GM23338 (cell line): ENCODE data around the gene FGF5. TPM values are rescaled to one million over a fixed set of nuclear protein-coding genes. Genes with fewer than 3 reads are reported as not detected.

Source experiments
- ATAC-seq: fragments of 200-7000 bp; cut with Tn5 transposase; 3 replicates; pipeline ENCODE4 v1.9.1; 2020
- DNase-seq: peaks from one replicate; pipeline ENCODE4 v3.0.0-alpha.2; 2015; ENCODE audit warnings: low spot score
- H2AFZ ChIP-seq: fragments of 200-600 bp; sonication (generic); 2 replicates; pipeline ENCODE4 v1.8.0; 2016; ENCODE audit warnings: antibody characterized with exemption, mild to moderate bottlenecking, moderate library complexity
- H3F3A ChIP-seq: fragments of 200-600 bp; sonication (generic); replicated peaks from 2 replicates; pipeline ENCODE4 v1.8.0; 2017; ENCODE audit warnings: antibody characterized with exemption, mixed run types, low read depth
- H3K27ac ChIP-seq: fragments of 200-600 bp; sonication (generic); 2 replicates; pipeline ENCODE4 v1.6.1; 2016; ENCODE audit warnings: low read depth
- H3K27me3 ChIP-seq: fragments of 200-600 bp; sonication (generic); 2 replicates; pipeline ENCODE4 v1.8.0; 2016; ENCODE audit warnings: mild to moderate bottlenecking, mixed run types, moderate library complexity; ENCODE audit not compliant: insufficient read depth
- H3K36me3 ChIP-seq: fragments of 200-600 bp; sonication (generic); 2 replicates; pipeline ENCODE4 v1.8.0; 2016; ENCODE audit warnings: mild to moderate bottlenecking; ENCODE audit not compliant: insufficient read depth
- H3K4me1 ChIP-seq: fragments of 200-600 bp; sonication (generic); 2 replicates; pipeline ENCODE4 v1.8.0; 2016; ENCODE audit warnings: mild to moderate bottlenecking, moderate library complexity; ENCODE audit not compliant: insufficient read depth
- H3K4me2 ChIP-seq: fragments of 200-600 bp; sonication (generic); 2 replicates; pipeline ENCODE4 v1.7.1; 2017; ENCODE audit warnings: mixed run types
- H3K4me3 ChIP-seq: fragments of 200-600 bp; sonication (generic); 2 replicates; pipeline ENCODE4 v1.6.1; 2016; ENCODE audit warnings: mixed run types
- H3K79me2 ChIP-seq: fragments of 200-600 bp; sonication (generic); replicated peaks from 2 replicates; pipeline ENCODE4 v1.8.0; 2017; ENCODE audit warnings: mild to moderate bottlenecking; ENCODE audit not compliant: insufficient read depth
- H3K9me2 ChIP-seq: fragments of 200-600 bp; sonication (generic); 2 replicates; pipeline ENCODE4 v1.8.0; 2017; ENCODE audit not compliant: insufficient read depth
- H4K20me1 ChIP-seq: fragments of 200-600 bp; sonication (generic); replicated peaks from 2 replicates; pipeline ENCODE4 v1.8.0; 2017; ENCODE audit warnings: mild to moderate bottlenecking; ENCODE audit not compliant: insufficient read depth
- H3K27ac Mint-ChIP-seq: 2 replicates; pipeline ENCODE4 v1.8.0; 2020; ENCODE audit warnings: inconsistent platforms, mild to moderate bottlenecking, moderate library complexity, mixed read lengths
- H3K27me3 Mint-ChIP-seq: 3 replicates; pipeline ENCODE4 v1.8.0; 2022; ENCODE audit warnings: low read depth, mild to moderate bottlenecking, moderate library complexity, mixed read lengths, inconsistent platforms; ENCODE audit not compliant: insufficient read depth, poor library complexity
- H3K36me3 Mint-ChIP-seq: 3 replicates; pipeline ENCODE4 v1.8.0; 2021; ENCODE audit warnings: low read depth, mild to moderate bottlenecking, inconsistent platforms, moderate library complexity, mixed read lengths
- H3K4me1 Mint-ChIP-seq: 3 replicates; pipeline ENCODE4 v1.8.0; 2020; ENCODE audit warnings: mild to moderate bottlenecking, inconsistent platforms, mixed read lengths
- H3K4me3 Mint-ChIP-seq: 3 replicates; pipeline ENCODE4 v1.8.0; 2021; ENCODE audit warnings: moderate library complexity, mild to moderate bottlenecking, inconsistent platforms, mixed read lengths
- H3K9me3 Mint-ChIP-seq: 3 replicates; pipeline ENCODE4 v1.8.0; 2020; ENCODE audit warnings: moderate library complexity, mild to moderate bottlenecking, inconsistent platforms, mixed read lengths
- CTCF ChIP-seq, 2 experiments: fragments of 200-600 bp in 1 of 2; sonication (generic) in 1 of 2; conservative IDR thresholded peaks; 2 replicates each; pipeline versions ENCODE4 v1.5.1 to v1.6.1; 2016 to 2017; ENCODE audit warnings: antibody characterized with exemption in 2 of 2, low read depth in 2 of 2, mild to moderate bottlenecking in 2 of 2, moderate library complexity in 1 of 2
- ETS1 ChIP-seq: IDR thresholded peaks from 2 replicates; pipeline ENCODE4 v1.6.1; 2016; ENCODE audit warnings: antibody characterized with exemption
- EZH2 ChIP-seq: fragments of 200-600 bp; sonication (generic); IDR thresholded peaks from one replicate; pipeline ENCODE4 v1.8.0; 2017; ENCODE audit warnings: antibody characterized with exemption, mild to moderate bottlenecking, low read depth; ENCODE audit not compliant: unreplicated experiment
- JUNB ChIP-seq: IDR thresholded peaks from one replicate; pipeline ENCODE4 v1.6.1; 2016; ENCODE audit warnings: antibody characterized with exemption; ENCODE audit not compliant: unreplicated experiment
- NANOG ChIP-seq: IDR thresholded peaks from 2 replicates; pipeline ENCODE4 v1.6.1; 2016; ENCODE audit warnings: antibody characterized with exemption, borderline replicate concordance
- REST ChIP-seq: IDR thresholded peaks from one replicate; pipeline ENCODE4 v1.6.1; 2018; ENCODE audit warnings: antibody characterized with exemption; ENCODE audit not compliant: unreplicated experiment
- STAT1 ChIP-seq: IDR thresholded peaks from one replicate; pipeline ENCODE4 v1.6.1; 2016; ENCODE audit warnings: antibody characterized with exemption; ENCODE audit not compliant: unreplicated experiment
- ZNF114 ChIP-seq: fragments of 250-450 bp; sonication (Bioruptor Pico); IDR thresholded peaks from 2 replicates; pipeline ENCODE4 v1.5.0; 2020; ENCODE audit warnings: mild to moderate bottlenecking, moderate library complexity
- ZNF331 ChIP-seq: fragments of 250-450 bp; sonication (Bioruptor Pico); IDR thresholded peaks from 2 replicates; pipeline ENCODE4 v1.5.0; 2020; ENCODE audit warnings: low read depth, mild to moderate bottlenecking, moderate library complexity
- polyA plus RNA-seq: library from polyadenylated mRNA; unstranded; fragments of >200 nt; fragmentation: Nextera tagmentation; extraction: Ambion mirVana; gene quantifications from 2 replicates; pipeline ENCODE4 v1.2.1, GENCODE V29; 2016
- total RNA-seq: library from RNA; depleted of rRNA; stranded (reverse); fragments of >200 nt; shearing (Covaris generic); gene quantifications from 2 replicates; pipeline ENCODE4 v1.2.3, GENCODE V29; 2014

Gene FGF5
- total and polyA plus RNA-seq, 2 experiments from 2014 or later: not detected

GRCh38 chr4:80264352-80264647, 2.2 kb upstream of the FGF5 start:
- no peak overlapping the region for H3K27ac ChIP-seq
- peaks cover 55% of the 10 kb centered on the region for H3K4me1 Mint-ChIP-seq

GRCh38 chr4:80264825-80265224, 1.6 kb upstream of the FGF5 start:
- H3K36me3 Mint-ChIP-seq: no peaks in the 10 kb centered on the region; the same call in 2 of the 3 replicates
- Histone ChIP-seq H3K4me1 (peaks cover 34% of the 10 kb centered on the region), H3K4me2 (no peak overlapping the region), H3K9me2 (no peaks in the 10 kb centered on the region), H3F3A (0 out of 2 replicates have a peak, but pooled peaks cover 7% of the 10 kb centered on the region), H2AFZ (no peak overlapping the region), H3K27ac (no peak overlapping the region), H3K36me3 (no peaks in the 10 kb centered on the region), H3K4me3 (no peak overlapping the region), H4K20me1 (peaks cover 44% of the 10 kb centered on the region), H3K79me2 (no peaks in the 10 kb centered on the region), H3K27me3 (peaks cover 100% of the 10 kb centered on the region)
- H3K9me3 Mint-ChIP-seq: peaks cover 4% of the 10 kb centered on the region
- peaks cover 53% of the 10 kb centered on the region for H3K4me1 Mint-ChIP-seq
- no peak overlapping the region for H3K27ac Mint-ChIP-seq
- no peak for ATAC-seq
- H3K27me3 Mint-ChIP-seq: peaks cover 93% of the 10 kb centered on the region
- no peak for TF ChIP-seq ETS1
- TF ChIP-seq JUNB: no peak
- TF ChIP-seq STAT1: no peak
- no peak for TF ChIP-seq CTCF (conservative IDR thresholded peaks at IDR 0.05; ENCODE audit: low read depth in 2 of 2)
- 0 out of 3 replicates have a peak overlapping the region, but pooled peaks have one; percentile 69 for H3K4me3 Mint-ChIP-seq
- no peak for DNase-seq

More at GRCh38 chr4:80264352-80264647, 2.2 kb upstream of the FGF5 start:
- Histone ChIP-seq H3K79me2 (no peaks in the 10 kb centered on the region), H3F3A (0 out of 2 replicates have a peak, but pooled peaks cover 7% of the 10 kb centered on the region), H3K36me3 (no peaks in the 10 kb centered on the region), H3K27me3 (peaks cover 100% of the 10 kb centered on the region), H3K4me2 (peak overlapping the region; percentile 85), H3K9me2 (no peaks in the 10 kb centered on the region), H2AFZ (no peak overlapping the region), H3K4me1 (peaks cover 32% of the 10 kb centered on the region), H3K4me3 (peak overlapping the region; percentile 57), H4K20me1 (peaks cover 44% of the 10 kb centered on the region)
- H3K27ac Mint-ChIP-seq: no peak overlapping the region
- H3K9me3 Mint-ChIP-seq: peaks cover 4% of the 10 kb centered on the region
- ATAC-seq: no peak
- peaks cover 87% of the 10 kb centered on the region for H3K27me3 Mint-ChIP-seq
- DNase-seq: no peak
- H3K36me3 Mint-ChIP-seq: no peaks in the 10 kb centered on the region; the same call in 2 of the 3 replicates
- H3K4me3 Mint-ChIP-seq: peak overlapping the region; percentile 69
- TF ChIP-seq ZNF331 (CRISPR knock-in tag) (no peak), ZNF114 (no peak), EZH2 (peak; percentile 40), REST (no peak), NANOG (no peak)
